Right cardiac atrium (tissue), 5 donors: ENCODE data around the gene TPGS2. TPM values are rescaled to one million over a fixed set of nuclear protein-coding genes. Genes with fewer than 3 reads are reported as not detected.
A peak's percentile ranks its signal among the peaks of the same experiment; 100 is the strongest.

Source experiments
- ATAC-seq, 2 donors: fragments of 200-7000 bp; cut with Tn5 transposase; one replicate each; pipeline versions ENCODE4 v1.8.0 to v1.9.1; 2020; ENCODE audit warnings: moderate library complexity in 2 of 2, mild to moderate bottlenecking in 1 of 2
- DNase-seq, 3 donors: peaks; one replicate each; pipeline ENCODE4 v3.0.0-alpha.2; 2020
- H3K27ac ChIP-seq: one replicate; pipeline ENCODE4 v1.5.1; 2013; ENCODE audit warnings: mild to moderate bottlenecking, low read length, control low read depth, moderate library complexity
- H3K27me3 ChIP-seq: one replicate; pipeline ENCODE4 v1.6.1; 2013; ENCODE audit not compliant: control insufficient read depth, insufficient read depth
- H3K4me1 ChIP-seq: one replicate; pipeline ENCODE4 v1.6.1; 2013; ENCODE audit warnings: low read length; ENCODE audit not compliant: control insufficient read depth, insufficient read depth
- H3K4me3 ChIP-seq: one replicate; pipeline ENCODE4 v1.5.1; 2013; ENCODE audit warnings: low read length, control low read depth
- H3K9me3 ChIP-seq: one replicate; pipeline ENCODE4 v1.6.1; 2013; ENCODE audit warnings: low read length; ENCODE audit not compliant: control insufficient read depth
- WGBS: extraction: QIAGEN DNeasy Blood & Tissue Kit; methylation state at CpG from one replicate; pipeline ENCODE4 v1.1.7; 2013; 5-methylcytosine and 5-hydroxymethylcytosine counted together
- intact Hi-C, 4 donors: fragments of 100-400 bp; cut with DNase I; formaldehyde crosslinking; loops; one replicate each; pipeline versions ENCODE4 v1.11.0 to v1.14.0; 2022 to 2023
- polyA plus RNA-seq: library from polyadenylated mRNA; stranded (reverse); fragments of 200-250 nt; gene quantifications from one replicate; pipeline ENCODE4 v1.2.3, GENCODE V29; 2013
- total RNA-seq, 4 donors: library from RNA; stranded (reverse); fragmentation: NEBNext Ultra II Directional; extraction: Animal tissue kit (Norgen Biotek cat#: 25700); gene quantifications; one replicate each; pipeline ENCODE4 v1.2.1, GENCODE V29; 2021
- donor health status: healthy with polysubstance abuse.
- donor health status: DM: no; HTN: yes; CAD: no.
- donor health status: DM: no; HTN: no; CAD: no.
- donor health status: DM: no; HTN: yes; CAD: no; lungs with severe emphysema.
- donor health status: DM: yes; HTN: yes; CAD: no.

The TPGS2 gene
- total and polyA plus RNA-seq, 5 donors, result 63.8 to 91.3 (median 74.2) TPM

DNA sequence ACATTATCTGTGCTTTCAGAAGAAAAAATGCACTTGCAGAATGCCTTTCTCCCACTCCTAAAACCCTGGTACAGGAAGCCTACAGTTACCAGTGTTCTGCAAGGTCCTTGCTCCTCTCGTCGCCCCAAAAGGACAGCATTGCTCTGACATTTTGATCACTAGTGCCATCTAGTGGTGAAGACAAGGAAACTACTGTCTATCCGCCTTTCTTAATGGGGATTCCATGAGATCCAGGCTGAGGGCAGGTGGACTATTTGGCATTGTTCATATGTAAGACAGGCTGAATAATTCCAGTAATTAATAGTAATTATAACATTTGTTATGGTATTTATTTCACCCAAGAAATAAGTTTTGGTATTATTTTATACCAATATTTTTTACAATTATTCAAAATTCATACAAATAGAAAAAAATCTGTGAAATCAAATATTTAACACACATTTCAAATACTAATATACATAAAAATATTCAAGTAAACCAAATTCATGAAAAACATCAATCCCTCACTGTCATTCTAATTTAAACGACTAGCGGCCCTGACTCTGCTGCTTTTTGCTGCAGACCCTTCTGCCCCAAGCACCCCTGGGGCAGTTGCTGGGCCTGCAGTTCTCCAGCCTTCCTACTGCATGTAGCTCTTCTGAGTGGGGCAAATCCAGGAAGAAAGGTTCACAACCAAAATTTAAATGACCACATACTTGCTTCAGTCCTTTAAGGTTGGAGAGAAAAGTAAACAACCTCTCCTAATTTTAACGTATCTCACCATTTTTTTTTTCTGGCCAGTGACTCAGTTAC lies 19.0 kb downstream of the TPGS2 start:
- H3K4me3 ChIP-seq, result no peak overlapping the region
- peak in 2 of 3 donors; percentile 20 to 39 for DNase-seq
- H3K27ac ChIP-seq, result no peak overlapping the region
- H3K27me3 ChIP-seq, result no peaks in the 10 kb centered on the region
- no peaks in the 10 kb centered on the region for H3K4me1 ChIP-seq
- ATAC-seq, result peak; percentile 63 to 73
- WGBS, result 42% methylated on average over 6 of the region's 6 CpGs
- intact Hi-C loops, result loop anchor here in 1 of 4 donors (5.0 kb wide), 1 partner anchor 122 kb away; no protein-coding TSS in a partner anchor
- no peaks in the 10 kb centered on the region for H3K9me3 ChIP-seq

DNA sequence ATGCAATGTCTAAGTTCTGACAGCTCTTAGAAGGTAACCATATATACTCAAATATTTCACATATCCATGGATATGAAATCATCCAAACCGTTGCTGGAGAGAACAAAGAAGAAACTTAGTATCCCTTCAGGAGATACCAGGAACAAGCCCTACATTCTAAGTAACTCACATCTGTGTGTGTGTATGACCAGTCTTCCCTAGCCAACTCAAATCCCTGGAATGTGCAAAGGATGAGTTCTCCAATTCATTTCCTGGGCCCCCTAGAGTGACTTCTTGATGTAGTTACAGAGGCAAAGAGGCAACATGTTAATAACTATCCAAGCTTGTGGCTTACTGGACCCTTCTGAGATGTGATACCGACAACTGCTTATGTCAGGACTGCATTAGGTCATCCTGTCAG lies 20.1 kb downstream of the TPGS2 start:
- Histone ChIP-seq H3K27me3 (no peaks in the 10 kb centered on the region), H3K27ac (no peak overlapping the region), H3K4me3 (no peak overlapping the region), H3K4me1 (no peaks in the 10 kb centered on the region), H3K9me3 (no peaks in the 10 kb centered on the region)
- no peak for ATAC-seq
- DNase-seq, result no peak
- intact Hi-C loops, result loop anchor here in 1 of 4 donors (5.0 kb wide), 1 partner anchor 121 kb away; no protein-coding TSS in a partner anchor
- 82% methylated on average over 2 of the region's 2 CpGs for WGBS

DNA sequence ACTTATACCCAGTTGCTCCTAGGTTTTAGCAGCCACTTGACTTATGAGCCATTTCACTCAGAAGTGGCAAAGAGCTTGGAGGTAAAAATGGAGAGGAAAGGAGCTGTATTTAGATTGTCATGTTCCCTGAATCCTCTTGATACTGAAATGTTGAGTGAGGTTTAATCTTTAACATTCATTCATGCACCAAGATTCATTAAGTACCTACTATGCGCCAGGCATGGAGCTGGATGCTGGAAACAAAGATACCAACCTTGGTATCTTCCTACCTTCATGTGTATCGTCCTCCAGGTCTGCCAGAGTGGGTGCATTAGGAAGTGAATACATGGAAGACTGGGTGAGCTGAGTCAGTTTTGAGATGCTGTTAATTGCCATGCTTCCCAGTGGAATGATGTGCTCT lies 23.7 kb downstream of the TPGS2 start:
- WGBS, result 97% methylated on average over 2 of the region's 2 CpGs
- no peak for ATAC-seq
- no peak overlapping the region for H3K27ac ChIP-seq
- H3K4me1 ChIP-seq, result no peaks in the 10 kb centered on the region
- H3K27me3 ChIP-seq, result no peaks in the 10 kb centered on the region
- no peaks in the 10 kb centered on the region for H3K9me3 ChIP-seq
- DNase-seq, result no peak
- intact Hi-C loops, result loop anchor here in 1 of 4 donors (5.0 kb wide), 1 partner anchor 118 kb away; no protein-coding TSS in a partner anchor
- no peak overlapping the region for H3K4me3 ChIP-seq

DNA sequence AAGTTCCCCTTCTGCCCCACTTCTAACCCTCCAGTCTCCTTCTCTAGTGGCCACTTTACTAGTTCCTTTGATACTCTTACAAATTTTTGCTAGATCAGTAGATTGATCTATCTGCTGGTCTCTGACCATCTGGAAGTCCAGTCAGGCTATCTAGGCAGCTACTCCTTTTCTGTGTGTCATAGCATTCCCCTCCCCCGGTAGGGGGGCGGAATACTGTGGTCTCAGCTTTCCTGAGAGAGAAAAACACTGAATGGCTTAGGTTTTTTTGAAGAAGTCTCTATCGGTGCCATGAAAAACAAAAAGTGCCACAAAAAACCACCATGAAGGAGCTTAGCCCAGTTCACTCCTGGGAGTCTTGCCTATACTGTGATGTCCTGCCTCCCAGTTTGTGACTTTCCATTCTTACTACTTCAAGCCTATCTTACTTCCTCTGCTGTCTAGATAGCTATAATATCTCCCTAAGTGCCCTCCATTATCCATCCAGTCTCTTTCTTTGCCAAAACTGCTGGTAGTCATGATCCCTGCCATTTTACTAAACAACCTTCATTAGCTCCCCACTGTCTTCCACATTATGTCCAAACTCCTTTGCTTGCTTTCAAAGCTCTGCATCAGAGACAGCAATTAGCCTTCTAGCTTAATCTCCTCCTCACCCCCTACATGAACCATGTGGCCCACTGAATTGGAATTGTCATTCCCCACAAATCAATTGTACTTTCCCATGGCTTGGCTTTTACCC lies 29.9 kb downstream of the TPGS2 start:
- no peak for ATAC-seq

DNA sequence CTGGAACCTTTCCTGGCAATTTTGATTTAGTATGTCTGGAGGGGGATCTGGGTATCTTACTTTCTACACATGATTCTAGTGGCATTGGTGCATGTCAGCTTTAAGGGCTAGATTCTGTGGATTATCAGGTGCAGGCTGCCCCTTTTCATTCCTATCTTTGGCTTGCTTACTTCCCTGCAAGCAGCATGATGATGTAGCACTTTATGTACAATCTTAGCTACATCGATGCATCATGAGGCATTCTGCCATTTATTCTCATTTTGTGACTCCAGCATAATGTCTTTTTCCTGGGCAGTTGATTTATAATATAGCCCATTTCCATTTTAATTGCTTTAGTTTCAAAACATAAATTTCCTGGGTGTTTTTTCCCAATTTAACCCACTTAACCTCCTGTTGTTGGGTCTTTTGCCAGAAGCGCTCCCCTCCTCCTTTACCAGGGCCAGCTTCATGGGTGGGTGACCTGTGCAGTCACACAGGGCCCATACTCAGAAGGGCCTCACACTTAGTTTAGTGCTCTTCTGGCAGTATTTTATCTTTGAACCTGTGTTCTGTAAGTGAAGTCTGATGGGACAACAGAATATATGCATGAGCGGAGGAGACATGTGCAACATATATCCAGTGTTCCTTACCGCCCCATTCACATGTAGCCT lies 36.0 kb downstream of the TPGS2 start:
- Histone ChIP-seq H3K9me3 (no peaks in the 10 kb centered on the region), H3K4me1 (peaks cover 2% of the 10 kb centered on the region), H3K27me3 (no peaks in the 10 kb centered on the region), H3K27ac (no peak overlapping the region), H3K4me3 (no peak overlapping the region)
- intact Hi-C loops, result loop anchor here in 1 of 4 donors (2.0 kb wide), 1 partner anchor 60 kb away; no protein-coding TSS in a partner anchor
- DNase-seq (no peak), ATAC-seq (no peak)
- 96% methylated on average over 4 of the region's 4 CpGs for WGBS

More for the DNA sequence above, 29.9 kb downstream of the TPGS2 start:
- intact Hi-C loops, result no loop called here
- no peaks in the 10 kb centered on the region for H3K9me3 ChIP-seq
- no peaks in the 10 kb centered on the region for H3K27me3 ChIP-seq
- DNase-seq, result no peak
- WGBS, result 84% methylated on average over 3 of the region's 3 CpGs
- H3K27ac ChIP-seq, result no peak overlapping the region
- H3K4me1 ChIP-seq, result no peaks in the 10 kb centered on the region
- no peak overlapping the region for H3K4me3 ChIP-seq

DNA sequence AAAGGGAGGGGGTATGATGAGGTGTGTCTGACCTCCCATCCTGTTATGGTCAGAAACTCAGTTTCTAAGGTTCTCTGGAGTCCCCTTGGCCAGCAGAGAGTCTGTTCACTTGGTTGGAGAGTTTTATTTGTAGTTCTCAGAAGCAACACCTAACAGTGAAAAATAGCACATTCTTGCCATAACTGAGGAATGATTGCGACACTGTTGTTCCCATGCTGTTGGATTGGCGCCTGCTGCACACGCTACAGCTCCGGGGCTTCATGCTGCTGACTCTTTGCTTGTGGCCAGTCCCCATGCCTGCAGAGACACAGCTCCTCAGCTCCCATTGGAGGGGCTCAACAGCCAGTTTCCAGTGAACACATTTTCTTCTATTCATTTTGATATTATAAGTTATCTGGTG lies 42.1 kb downstream of the TPGS2 start:
- Histone ChIP-seq H3K27me3 (no peaks in the 10 kb centered on the region), H3K9me3 (no peaks in the 10 kb centered on the region), H3K4me3 (no peak overlapping the region), H3K4me1 (peaks cover 2% of the 10 kb centered on the region), H3K27ac (no peak overlapping the region)
- ATAC-seq, result peak; percentile 89 to 94
- peak; percentile 62 to 90 (median 86) for DNase-seq
- intact Hi-C loops, result no loop called here
- WGBS, result 33% methylated on average over 4 of the region's 4 CpGs

DNA sequence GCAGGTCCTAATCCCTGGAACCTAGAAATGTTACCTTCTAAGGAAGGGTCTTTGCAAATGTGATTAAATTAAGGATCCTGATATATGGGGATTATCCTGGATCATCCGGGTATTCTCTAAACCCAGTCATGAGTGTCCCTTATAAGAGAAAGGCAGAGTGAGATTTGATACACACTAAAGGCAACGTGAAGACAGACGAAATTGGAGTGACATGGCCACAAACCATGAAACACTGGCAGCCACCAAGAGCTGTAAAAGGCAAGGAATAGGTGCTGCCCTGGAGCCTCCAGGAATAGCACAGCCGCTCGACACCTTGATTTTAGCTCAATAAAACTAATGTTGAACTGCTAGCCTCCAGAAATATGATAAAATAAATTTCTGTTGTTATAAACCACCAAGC lies 45.0 kb downstream of the TPGS2 start:
- peaks cover 2% of the 10 kb centered on the region for H3K4me1 ChIP-seq
- ATAC-seq (no peak), DNase-seq (no peak)
- WGBS, result 84% methylated on average over 5 of the region's 5 CpGs
- intact Hi-C loops, result no loop called here
- no peaks in the 10 kb centered on the region for H3K9me3 ChIP-seq
- no peak overlapping the region for H3K27ac ChIP-seq
- H3K27me3 ChIP-seq, result no peaks in the 10 kb centered on the region
- H3K4me3 ChIP-seq, result no peak overlapping the region

DNA sequence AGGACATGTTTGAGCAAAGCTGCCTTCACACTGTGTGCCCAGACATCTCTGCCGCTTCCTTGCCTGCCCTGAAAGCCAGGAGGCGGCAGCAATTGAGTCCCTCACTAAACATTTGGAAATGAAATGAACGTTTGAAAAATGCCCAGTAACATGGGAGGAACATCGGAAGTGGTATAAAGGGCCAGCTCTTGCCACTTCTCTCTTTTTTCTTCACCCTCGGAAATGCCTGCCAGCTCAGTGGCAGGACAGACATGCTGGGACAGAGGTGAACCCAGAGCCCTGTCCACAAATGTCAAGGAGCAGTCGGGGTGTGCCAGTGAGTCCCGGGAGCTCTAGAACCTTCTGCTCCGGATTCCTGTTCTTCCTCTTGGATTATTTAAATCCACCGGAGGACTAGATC lies 46.1 kb downstream of the TPGS2 start:
- H3K4me3 ChIP-seq, result no peak overlapping the region
- 80% methylated on average over 9 of the region's 9 CpGs for WGBS
- no peak for DNase-seq
- intact Hi-C loops, result no loop called here
- no peak for ATAC-seq
- H3K4me1 ChIP-seq, result peaks cover 2% of the 10 kb centered on the region
- H3K9me3 ChIP-seq, result no peaks in the 10 kb centered on the region
- no peak overlapping the region for H3K27ac ChIP-seq
- H3K27me3 ChIP-seq, result no peaks in the 10 kb centered on the region

DNA sequence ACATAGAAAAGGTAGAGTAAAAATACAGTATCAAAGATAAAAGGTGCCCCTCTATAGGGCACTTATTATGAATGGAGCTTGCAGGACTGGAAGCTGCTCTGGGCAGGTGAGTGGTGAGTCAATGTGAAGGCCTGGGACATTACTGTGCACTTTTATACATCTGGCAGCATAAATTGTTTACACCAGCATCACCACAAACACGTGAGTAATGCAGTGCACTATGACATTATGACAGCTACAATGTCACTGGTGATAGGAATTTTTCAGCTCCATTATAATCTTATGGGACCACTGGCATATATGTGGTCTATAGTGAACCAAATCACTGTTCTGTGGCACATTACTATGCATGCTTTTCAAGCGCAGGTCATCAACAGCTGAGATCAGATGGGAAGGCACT lies 48.1 kb downstream of the TPGS2 start:
- no peak for ATAC-seq
- H3K4me1 ChIP-seq, result peaks cover 2% of the 10 kb centered on the region
- 78% methylated on average over 2 of the region's 2 CpGs for WGBS
- no peak overlapping the region for H3K27ac ChIP-seq
- H3K9me3 ChIP-seq, result no peaks in the 10 kb centered on the region
- DNase-seq, result no peak
- H3K4me3 ChIP-seq, result no peak overlapping the region
- intact Hi-C loops, result no loop called here
- no peaks in the 10 kb centered on the region for H3K27me3 ChIP-seq

DNA sequence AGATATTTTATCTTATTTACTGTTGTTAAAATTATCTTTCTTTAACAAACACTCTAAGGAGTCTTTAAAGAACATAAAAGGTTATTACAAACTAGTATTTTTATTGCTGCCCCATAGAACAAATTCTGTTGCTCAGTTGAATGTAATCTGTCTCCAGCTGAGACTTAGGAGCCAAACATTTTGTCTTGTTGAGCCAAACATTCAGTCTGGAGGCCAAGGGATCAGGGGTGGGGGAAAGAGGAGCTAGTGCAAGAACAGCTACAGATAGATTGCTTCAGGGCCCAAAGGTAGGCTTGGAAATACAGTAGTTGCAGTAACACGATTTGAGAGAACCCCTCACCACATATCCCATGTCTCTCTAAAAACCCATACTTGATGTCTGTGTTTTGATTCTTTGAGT lies 51.2 kb downstream of the TPGS2 start:
- 82% methylated on average over 1 of the region's 1 CpG for WGBS
- DNase-seq (no peak), ATAC-seq (no peak)
- Histone ChIP-seq H3K27ac (no peak overlapping the region), H3K27me3 (no peaks in the 10 kb centered on the region), H3K4me1 (peaks cover 2% of the 10 kb centered on the region), H3K9me3 (no peaks in the 10 kb centered on the region), H3K4me3 (no peak overlapping the region)
- intact Hi-C loops, result no loop called here

DNA sequence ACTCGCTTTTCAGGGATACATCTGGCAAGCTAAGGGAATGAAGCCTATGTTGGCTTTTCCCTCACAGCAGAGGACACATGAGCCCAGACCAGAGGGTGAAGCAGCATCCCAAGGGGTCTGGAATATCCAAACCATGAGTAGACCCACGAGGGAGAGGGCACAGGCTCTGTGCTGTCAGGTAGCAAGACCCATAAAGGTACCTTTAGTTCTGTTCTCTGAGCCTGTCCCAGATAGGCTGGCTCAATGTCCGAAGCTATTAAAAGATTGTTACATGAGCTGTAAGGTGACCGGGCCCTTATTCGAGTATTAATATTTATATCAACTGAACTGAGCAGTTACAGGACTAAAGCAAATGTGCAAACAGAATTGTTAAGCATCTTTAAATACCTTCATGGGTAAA lies 52.2 kb downstream of the TPGS2 start:
- Histone ChIP-seq H3K27me3 (no peaks in the 10 kb centered on the region), H3K27ac (peak overlapping the region; percentile 81), H3K4me3 (no peak overlapping the region), H3K4me1 (peaks cover 2% of the 10 kb centered on the region), H3K9me3 (no peaks in the 10 kb centered on the region)
- DNase-seq (no peak), ATAC-seq (peak; percentile 34 to 71)
- 75% methylated on average over 5 of the region's 5 CpGs for WGBS
- intact Hi-C loops, result no loop called here
